GM23248 (cell line): ENCODE results near the gene PRR22. TPM values are rescaled to one million over a fixed set of nuclear protein-coding genes. Genes with fewer than 3 reads are reported as not detected.

Experiments
- DNase-seq: peaks from one replicate; pipeline ENCODE4 v3.0.0-alpha.2; 2015
- H2AFZ ChIP-seq: fragments of 200-600 bp; sonication (generic); 2 replicates; pipeline ENCODE4 v1.6.1; 2016; ENCODE audit warnings: antibody characterized with exemption
- H3F3A ChIP-seq: fragments of 200-600 bp; sonication (generic); 2 replicates; pipeline ENCODE4 v1.6.1; 2016; ENCODE audit warnings: mild to moderate bottlenecking, antibody characterized with exemption, mixed run types; ENCODE audit not compliant: insufficient read depth
- H3K27ac ChIP-seq: fragments of 200-600 bp; sonication (generic); 2 replicates; pipeline ENCODE4 v1.5.1; 2016; ENCODE audit warnings: mild to moderate bottlenecking
- H3K27me3 ChIP-seq: fragments of 200-600 bp; sonication (generic); replicated peaks from 2 replicates; pipeline ENCODE4 v1.6.1; 2016; ENCODE audit warnings: mild to moderate bottlenecking; ENCODE audit not compliant: insufficient read depth
- H3K36me3 ChIP-seq: fragments of 200-600 bp; sonication (generic); 2 replicates; pipeline ENCODE4 v1.6.1; 2016; ENCODE audit warnings: low read depth, mild to moderate bottlenecking
- H3K4me1 ChIP-seq: fragments of 200-600 bp; sonication (generic); 2 replicates; pipeline ENCODE4 v1.6.1; 2016; ENCODE audit warnings: mild to moderate bottlenecking; ENCODE audit not compliant: insufficient read depth
- H3K4me2 ChIP-seq: fragments of 200-600 bp; sonication (generic); one replicate; pipeline ENCODE4 v1.6.1; 2016; ENCODE audit warnings: mild to moderate bottlenecking; ENCODE audit not compliant: unreplicated experiment
- H3K4me3 ChIP-seq: fragments of 200-600 bp; sonication (generic); 2 replicates; pipeline ENCODE4 v1.5.1; 2016; ENCODE audit warnings: mild to moderate bottlenecking
- H3K79me2 ChIP-seq: fragments of 200-600 bp; sonication (generic); 2 replicates; pipeline ENCODE4 v1.6.1; 2016; ENCODE audit warnings: mild to moderate bottlenecking; ENCODE audit not compliant: insufficient read depth
- H3K9ac ChIP-seq: fragments of 200-600 bp; sonication (generic); 2 replicates; pipeline ENCODE4 v1.6.1; 2016; ENCODE audit warnings: mild to moderate bottlenecking
- H3K9me2 ChIP-seq: fragments of 200-600 bp; sonication (generic); 2 replicates; pipeline ENCODE4 v1.6.1; 2016; ENCODE audit warnings: mixed run types, mild to moderate bottlenecking, moderate library complexity; ENCODE audit not compliant: insufficient read depth
- H3K9me3 ChIP-seq: fragments of 200-600 bp; sonication (generic); one replicate; pipeline ENCODE4 v1.6.1; 2017; ENCODE audit warnings: low read depth
- H4K20me1 ChIP-seq: fragments of 200-600 bp; sonication (generic); 2 replicates; pipeline ENCODE4 v1.6.0; 2016; ENCODE audit not compliant: insufficient read depth
- EZH2 ChIP-seq: fragments of 200-600 bp; sonication (generic); IDR thresholded peaks from 2 replicates; pipeline ENCODE4 v1.6.1; 2018; ENCODE audit warnings: antibody characterized with exemption, mild to moderate bottlenecking; ENCODE audit not compliant: insufficient read depth, poor library complexity, severe bottlenecking
- EZH2phosphoT487 ChIP-seq: fragments of 200-600 bp; sonication (generic); IDR thresholded peaks from 2 replicates; pipeline ENCODE4 v1.6.1; 2018; ENCODE audit warnings: antibody characterized with exemption, moderate library complexity, mild to moderate bottlenecking, low read depth; ENCODE audit not compliant: insufficient read depth
- WGBS, 2 experiments: methylation state at CpG; one replicate each; pipeline ENCODE4 v1.1.6; 2015 to 2017; ENCODE audit warnings: low lambda C conversion rate in 2 of 2, low coverage in 1 of 2; ENCODE audit errors: missing lambda C conversion rate in 2 of 2; 5-methylcytosine and 5-hydroxymethylcytosine counted together
- in situ Hi-C: fragments of 300-500 bp; cut with MboI; formaldehyde crosslinking; loops from 2 replicates; pipeline ENCODE4 v1.15.0; 2020
- polyA plus RNA-seq: library from polyadenylated mRNA; unstranded; fragments of >200 nt; fragmentation: Nextera tagmentation; extraction: Ambion mirVana; gene quantifications from 2 replicates; pipeline ENCODE4 v1.2.1, GENCODE V29; 2016
- total RNA-seq: library from RNA; depleted of rRNA; stranded (reverse); fragments of >200 nt; shearing (Covaris generic); gene quantifications from 2 replicates; pipeline ENCODE4 v1.2.3, GENCODE V29; 2014

PRR22 gene
- total and polyA plus RNA-seq, 2 experiments from 2014 or later, result 0.19 TPM; not detected in 1

- no peaks in the 10 kb centered on the region for H3K9me2 ChIP-seq
- no peak overlapping the region for H3K9ac ChIP-seq
- H3K4me3 ChIP-seq, result no peak overlapping the region
- no peak for DNase-seq
- H3K27ac ChIP-seq, result no peak overlapping the region
- H2AFZ ChIP-seq, result no peak overlapping the region
- H3K79me2 ChIP-seq, result peaks cover 15% of the 10 kb centered on the region
- H3F3A ChIP-seq, result no peaks in the 10 kb centered on the region
- in situ Hi-C loops, result no loop called here
- no peaks in the 10 kb centered on the region for H3K4me1 ChIP-seq
- TF ChIP-seq EZH2phosphoT487, result no peak
- TF ChIP-seq EZH2, result no peak
- peaks cover 6% of the 10 kb centered on the region; the same call in 1 of the 2 replicates for H3K36me3 ChIP-seq
- WGBS, 2 experiments, result 89 to 93% methylated on average over 4 to 5 of the region's 5 CpGs
- H3K9me3 ChIP-seq, result no peaks in the 10 kb centered on the region
- H3K4me2 ChIP-seq, result no peak overlapping the region
- no peaks in the 10 kb centered on the region for H4K20me1 ChIP-seq
- H3K27me3 ChIP-seq, result no peaks in the 10 kb centered on the region
Measured at GRCh38 chr19:5788422-5788821, 3.9 kb upstream of the PRR22 start.

DNA sequence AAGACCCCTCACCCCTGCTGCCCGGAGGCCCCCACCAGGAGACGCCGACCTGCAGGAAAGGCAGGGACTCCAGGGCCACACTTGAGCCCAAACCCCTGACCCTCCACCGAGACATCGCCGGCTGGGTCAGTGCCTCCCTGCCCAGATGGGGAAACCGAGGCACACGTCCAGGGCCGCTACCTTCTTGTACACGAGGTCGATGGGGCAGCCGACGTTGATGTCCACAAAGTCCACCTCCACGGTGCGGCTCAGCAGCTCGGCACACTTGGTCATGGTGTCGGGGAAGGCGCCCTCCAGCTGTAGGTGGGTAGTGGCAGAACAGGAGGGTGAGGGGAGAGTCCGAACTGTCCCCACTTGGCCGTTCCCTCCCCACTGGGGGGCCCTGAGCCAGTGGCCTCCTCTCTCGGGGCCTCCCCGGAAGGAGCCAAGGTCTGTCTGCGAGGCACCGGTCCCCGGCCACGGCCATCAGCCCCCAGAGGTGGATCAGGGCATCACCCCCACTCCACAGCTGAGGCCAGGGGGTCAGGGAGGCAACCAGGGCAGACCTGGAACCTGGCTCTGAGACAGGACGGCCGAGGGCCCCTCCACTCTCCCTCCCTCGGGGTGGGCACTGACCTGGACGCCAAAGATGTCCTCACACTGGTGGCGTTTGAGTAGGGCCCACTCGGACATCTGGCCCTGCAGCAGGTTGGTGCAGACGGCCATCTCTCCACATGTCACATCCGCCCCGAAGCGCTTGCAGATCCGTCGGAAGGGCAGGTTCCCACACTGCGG is 3.0 kb upstream of the PRR22 start:
- Histone ChIP-seq H4K20me1 (no peaks in the 10 kb centered on the region), H3K4me1 (no peaks in the 10 kb centered on the region), H3K9me2 (no peaks in the 10 kb centered on the region), H2AFZ (no peak overlapping the region), H3K9me3 (no peaks in the 10 kb centered on the region), H3K36me3 (peaks cover 6% of the 10 kb centered on the region; the same call in 1 of the 2 replicates), H3K79me2 (peaks cover 15% of the 10 kb centered on the region), H3K4me2 (no peak overlapping the region), H3F3A (no peaks in the 10 kb centered on the region), H3K4me3 (no peak overlapping the region), H3K27ac (no peak overlapping the region), H3K27me3 (no peaks in the 10 kb centered on the region), H3K9ac (no peak overlapping the region)
- TF ChIP-seq EZH2 (no peak), EZH2phosphoT487 (no peak)
- no peak for DNase-seq
- in situ Hi-C loops, result no loop called here
- 87 to 90% methylated on average over 35 to 39 of the region's 39 CpGs for whole genome bisulfite sequencing, 2 experiments

GRCh38 chr19:5786593-5787408 is 2.3 kb upstream of the PRR22 start:
- H2AFZ ChIP-seq, result no peak overlapping the region
- in situ Hi-C loops, result no loop called here
- H3K9me2 ChIP-seq, result no peaks in the 10 kb centered on the region
- no peaks in the 10 kb centered on the region for H3F3A ChIP-seq
- no peak overlapping the region for H3K4me3 ChIP-seq
- DNase-seq, result no peak
- H3K9me3 ChIP-seq, result no peaks in the 10 kb centered on the region
- no peaks in the 10 kb centered on the region for H3K4me1 ChIP-seq
- no peak for TF ChIP-seq EZH2
- TF ChIP-seq EZH2phosphoT487, result no peak
- no peaks in the 10 kb centered on the region for H3K27me3 ChIP-seq
- H4K20me1 ChIP-seq, result no peaks in the 10 kb centered on the region
- no peak overlapping the region for H3K27ac ChIP-seq
- H3K79me2 ChIP-seq, result peaks cover 15% of the 10 kb centered on the region
- WGBS, 2 experiments, result 91% methylated on average over 28 to 44 of the region's 44 CpGs
- no peak overlapping the region for H3K9ac ChIP-seq
- H3K36me3 ChIP-seq, result peaks cover 6% of the 10 kb centered on the region; the same call in 1 of the 2 replicates
- H3K4me2 ChIP-seq, result no peak overlapping the region

- H3K4me1 ChIP-seq, result no peaks in the 10 kb centered on the region
- H3K4me2 ChIP-seq, result no peak overlapping the region
- H2AFZ ChIP-seq, result no peak overlapping the region
- H3K9me2 ChIP-seq, result no peaks in the 10 kb centered on the region
- DNase-seq, result no peak
- in situ Hi-C loops, result no loop called here
- no peaks in the 10 kb centered on the region for H3F3A ChIP-seq
- no peak overlapping the region for H3K27ac ChIP-seq
- 96 to 98% methylated on average over 26 to 37 of the region's 37 CpGs for WGBS, 2 experiments
- H3K9ac ChIP-seq, result no peak overlapping the region
- H4K20me1 ChIP-seq, result no peaks in the 10 kb centered on the region
- H3K4me3 ChIP-seq, result no peak overlapping the region
- peaks cover 6% of the 10 kb centered on the region; the same call in 1 of the 2 replicates for H3K36me3 ChIP-seq
- H3K79me2 ChIP-seq, result peaks cover 15% of the 10 kb centered on the region
- H3K27me3 ChIP-seq, result no peaks in the 10 kb centered on the region
- TF ChIP-seq EZH2 (no peak), EZH2phosphoT487 (no peak)
- no peaks in the 10 kb centered on the region for H3K9me3 ChIP-seq
Measured at GRCh38 chr19:5785423-5785822, 877 bp upstream of the PRR22 start.
